GM12874 (cell line): ENCODE results near the gene KIAA1217.

ENCODE experiments used
- TF ChIP-seq, protein P1 (sequence below): IDR thresholded peaks from 2 replicates; pipeline ENCODE4 v1.5.1; 2011; ENCODE audit warnings: low read depth, mild to moderate bottlenecking, control low read depth, low read length, moderate library complexity; ENCODE audit not compliant: insufficient read depth

The KIAA1217 gene

DNA sequence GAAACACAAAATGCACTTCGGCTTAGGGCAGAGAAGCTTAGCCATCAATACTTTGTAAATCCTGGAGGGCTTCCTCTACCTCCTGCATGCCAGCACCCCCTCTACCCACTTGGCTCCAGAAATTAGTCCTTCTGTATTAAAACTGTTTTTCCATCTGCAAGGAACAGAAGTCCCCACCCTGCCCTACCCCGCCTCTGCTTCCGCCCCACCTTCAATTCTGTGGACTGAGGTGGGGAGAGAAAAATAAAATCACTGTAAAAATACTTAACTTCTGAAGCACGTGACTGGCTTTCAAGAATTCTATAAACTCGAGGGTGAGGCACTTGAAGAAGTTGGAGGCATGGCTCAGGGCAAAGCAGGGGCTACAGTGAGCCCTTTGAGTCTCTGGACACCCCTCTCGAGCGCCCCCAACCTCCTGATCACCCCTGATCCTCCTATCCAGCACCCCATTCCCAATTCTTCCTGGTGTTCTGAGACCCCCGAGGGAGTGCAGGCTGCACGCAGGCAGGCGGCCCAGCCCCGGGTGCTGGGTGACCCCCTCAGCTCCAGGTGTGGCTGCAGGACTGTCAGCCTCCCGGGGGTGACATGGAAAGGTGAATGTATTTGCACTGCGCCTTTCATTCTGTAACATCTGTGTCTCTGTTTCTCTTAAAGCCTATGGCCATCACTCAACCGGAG is 7.3 kb upstream of the KIAA1217 start:
- TF ChIP-seq, protein P1, sequence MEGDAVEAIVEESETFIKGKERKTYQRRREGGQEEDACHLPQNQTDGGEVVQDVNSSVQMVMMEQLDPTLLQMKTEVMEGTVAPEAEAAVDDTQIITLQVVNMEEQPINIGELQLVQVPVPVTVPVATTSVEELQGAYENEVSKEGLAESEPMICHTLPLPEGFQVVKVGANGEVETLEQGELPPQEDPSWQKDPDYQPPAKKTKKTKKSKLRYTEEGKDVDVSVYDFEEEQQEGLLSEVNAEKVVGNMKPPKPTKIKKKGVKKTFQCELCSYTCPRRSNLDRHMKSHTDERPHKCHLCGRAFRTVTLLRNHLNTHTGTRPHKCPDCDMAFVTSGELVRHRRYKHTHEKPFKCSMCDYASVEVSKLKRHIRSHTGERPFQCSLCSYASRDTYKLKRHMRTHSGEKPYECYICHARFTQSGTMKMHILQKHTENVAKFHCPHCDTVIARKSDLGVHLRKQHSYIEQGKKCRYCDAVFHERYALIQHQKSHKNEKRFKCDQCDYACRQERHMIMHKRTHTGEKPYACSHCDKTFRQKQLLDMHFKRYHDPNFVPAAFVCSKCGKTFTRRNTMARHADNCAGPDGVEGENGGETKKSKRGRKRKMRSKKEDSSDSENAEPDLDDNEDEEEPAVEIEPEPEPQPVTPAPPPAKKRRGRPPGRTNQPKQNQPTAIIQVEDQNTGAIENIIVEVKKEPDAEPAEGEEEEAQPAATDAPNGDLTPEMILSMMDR = no peak

DNA sequence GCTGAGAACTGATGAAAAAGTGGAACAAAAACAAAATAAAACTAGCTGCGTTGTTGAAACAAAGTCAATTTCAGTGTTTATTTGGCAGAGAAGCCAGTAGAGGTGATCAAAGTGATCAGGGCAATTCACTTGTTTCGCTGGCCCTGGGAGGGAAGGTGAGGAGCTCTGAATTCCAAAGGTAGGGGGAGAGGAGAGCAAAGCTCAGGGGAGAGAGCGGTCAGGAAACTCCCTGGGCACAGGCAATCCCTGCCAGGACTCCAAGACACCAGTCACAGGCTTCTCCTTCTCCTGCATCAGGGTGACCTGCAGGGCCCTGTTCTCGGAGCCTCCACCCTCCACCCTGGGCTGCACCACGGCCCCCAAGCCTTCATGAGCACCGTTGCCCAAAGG is 6.8 kb upstream of the KIAA1217 start:
- TF ChIP-seq, protein P1 = no peak

DNA sequence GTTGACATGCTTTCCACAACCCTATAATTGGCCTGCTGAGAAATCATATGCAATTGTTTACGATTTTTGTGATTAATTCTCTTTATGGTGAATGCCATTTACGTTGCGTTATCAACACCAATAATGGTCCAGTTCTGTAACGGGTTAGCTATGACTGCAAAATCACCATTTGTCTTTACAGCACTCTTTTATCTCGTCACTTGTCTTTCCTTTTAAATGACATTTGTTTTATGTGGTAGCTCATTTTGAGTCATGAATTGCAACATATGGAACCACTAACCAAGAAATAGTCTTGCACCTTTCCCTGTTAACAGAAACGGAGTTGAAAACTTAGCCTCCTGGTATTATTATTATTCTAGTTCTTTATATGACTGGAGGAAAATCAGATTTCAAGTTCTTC is 3.1 kb upstream of the KIAA1217 start:
- TF ChIP-seq, protein P1 = no peak

DNA sequence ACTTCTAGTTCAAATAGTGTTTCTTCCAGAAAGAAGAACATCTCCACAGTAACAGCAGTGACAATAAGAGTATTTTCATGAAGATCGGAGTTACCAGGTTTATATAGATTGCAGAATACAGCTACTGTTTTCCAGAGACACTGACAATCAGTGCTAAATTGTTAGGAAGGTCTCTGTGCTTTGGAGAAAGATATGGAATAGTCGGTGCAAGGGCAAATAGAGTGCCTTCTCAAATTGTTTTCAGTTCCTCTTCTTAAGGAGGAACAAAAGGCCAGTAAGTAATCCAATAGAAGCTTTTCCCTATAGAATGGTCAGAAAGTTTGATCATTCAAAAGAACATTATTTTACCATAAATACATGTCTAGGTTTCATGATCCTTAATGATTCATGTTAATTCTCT is 2.6 kb upstream of the KIAA1217 start:
- TF ChIP-seq, protein P1 = no peak

DNA sequence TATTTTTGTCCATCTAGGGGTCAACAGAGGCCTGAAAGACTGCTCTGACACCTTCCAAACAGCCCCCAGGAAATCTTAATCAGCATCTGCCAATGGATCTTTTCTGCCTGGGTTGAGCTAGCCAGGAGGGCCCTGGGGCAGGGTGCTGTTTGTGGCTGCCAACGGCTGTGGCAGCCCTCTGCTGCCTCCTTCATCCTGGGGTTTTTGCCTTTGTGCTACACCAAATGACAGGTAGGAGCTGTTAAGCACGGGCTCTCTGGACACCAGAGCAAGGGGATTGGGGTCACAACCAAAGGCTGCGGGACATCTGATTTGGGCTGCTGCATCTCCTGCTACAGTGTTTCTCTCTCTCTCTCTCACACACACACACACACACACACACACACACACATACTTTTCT is 2.0 kb upstream of the KIAA1217 start:
- TF ChIP-seq, protein P1 = no peak

DNA sequence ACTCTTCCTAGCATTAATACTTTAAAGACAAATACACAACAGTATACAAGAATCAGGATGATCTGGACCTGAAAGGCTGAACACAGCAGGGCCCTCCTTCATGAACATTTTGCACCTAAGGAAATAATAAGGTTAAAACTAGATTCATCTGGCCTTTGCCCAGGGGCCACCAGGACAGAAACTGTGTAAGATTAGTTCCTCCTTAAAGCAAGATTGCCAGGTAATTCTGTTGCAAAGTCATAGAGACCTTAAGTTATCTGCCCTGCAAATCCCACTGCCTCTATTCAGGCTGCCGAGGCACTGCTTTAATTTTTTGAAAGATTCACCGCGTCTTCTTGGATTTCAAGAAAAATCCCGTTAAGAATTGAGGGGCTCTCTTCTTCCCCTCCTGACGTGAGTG is 1.6 kb upstream of the KIAA1217 start:
- TF ChIP-seq, protein P1 = no peak

DNA sequence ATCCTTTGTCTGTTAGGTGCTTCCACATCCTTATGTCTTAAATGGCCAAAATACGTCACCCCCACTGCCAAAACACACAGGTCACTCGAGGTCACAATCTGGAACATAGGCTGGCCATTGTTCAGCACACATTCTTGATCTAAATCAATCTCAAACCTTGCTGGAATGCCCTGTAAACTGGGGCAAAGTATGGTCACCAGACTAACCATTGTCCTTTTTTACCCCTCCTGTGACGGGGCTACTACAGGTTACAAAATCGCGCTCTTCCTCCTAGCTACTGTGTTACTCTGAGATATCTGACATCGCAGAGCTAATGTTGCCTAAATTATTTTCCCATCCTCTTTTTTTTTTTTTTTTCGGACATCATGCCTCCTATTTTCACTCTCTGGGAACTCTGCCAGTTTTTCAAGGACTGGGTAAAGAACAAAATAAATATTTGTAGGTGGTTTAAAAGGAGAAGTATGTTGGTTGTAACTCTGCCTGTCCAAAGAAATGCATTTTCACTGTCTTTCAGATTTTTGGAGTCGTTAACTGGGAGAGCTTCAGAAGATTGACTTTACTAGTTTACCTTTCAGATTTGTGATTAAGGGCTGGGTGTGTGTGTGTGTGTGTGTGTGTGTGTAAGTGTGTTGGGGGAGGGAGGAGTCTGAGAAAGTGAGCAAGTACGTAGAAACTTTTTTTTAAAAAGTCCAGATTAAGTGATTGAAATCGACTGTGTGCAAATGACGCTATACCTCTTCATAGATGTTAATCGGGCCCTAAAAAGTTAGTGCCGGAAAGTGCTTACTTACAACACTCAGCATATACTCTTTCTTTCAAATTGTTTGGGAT is 942 bp upstream of the KIAA1217 start:
- TF ChIP-seq, protein P1 = no peak
